Measurements from ENCODE around the gene RPTOR.

- TF ChIP-seq, protein P1, sequence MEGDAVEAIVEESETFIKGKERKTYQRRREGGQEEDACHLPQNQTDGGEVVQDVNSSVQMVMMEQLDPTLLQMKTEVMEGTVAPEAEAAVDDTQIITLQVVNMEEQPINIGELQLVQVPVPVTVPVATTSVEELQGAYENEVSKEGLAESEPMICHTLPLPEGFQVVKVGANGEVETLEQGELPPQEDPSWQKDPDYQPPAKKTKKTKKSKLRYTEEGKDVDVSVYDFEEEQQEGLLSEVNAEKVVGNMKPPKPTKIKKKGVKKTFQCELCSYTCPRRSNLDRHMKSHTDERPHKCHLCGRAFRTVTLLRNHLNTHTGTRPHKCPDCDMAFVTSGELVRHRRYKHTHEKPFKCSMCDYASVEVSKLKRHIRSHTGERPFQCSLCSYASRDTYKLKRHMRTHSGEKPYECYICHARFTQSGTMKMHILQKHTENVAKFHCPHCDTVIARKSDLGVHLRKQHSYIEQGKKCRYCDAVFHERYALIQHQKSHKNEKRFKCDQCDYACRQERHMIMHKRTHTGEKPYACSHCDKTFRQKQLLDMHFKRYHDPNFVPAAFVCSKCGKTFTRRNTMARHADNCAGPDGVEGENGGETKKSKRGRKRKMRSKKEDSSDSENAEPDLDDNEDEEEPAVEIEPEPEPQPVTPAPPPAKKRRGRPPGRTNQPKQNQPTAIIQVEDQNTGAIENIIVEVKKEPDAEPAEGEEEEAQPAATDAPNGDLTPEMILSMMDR (IDR thresholded peaks at IDR 0.05; ENCODE audit: insufficient read depth, low read depth, low read length): no peak
- no peak for TF ChIP-seq EZH2 (IDR thresholded peaks at IDR 0.05; ENCODE audit: insufficient read depth, low read length)
Observed at GRCh38 chr17:80671825-80672110, 127.1 kb downstream of the RPTOR start.
